Neural progenitor cell (in vitro differentiated cells): ENCODE results near the gene GNG12. TPM values are rescaled to one million over a fixed set of nuclear protein-coding genes. Genes with fewer than 3 reads are reported as not detected.

Experiments
- DNase-seq: peaks from one replicate; pipeline ENCODE4 v3.0.0-alpha.2; 2016; ENCODE audit warnings: low spot score
- H2AFZ ChIP-seq: fragments of 200-600 bp; sonication (generic); replicated peaks from 2 replicates; pipeline ENCODE4 v1.6.1; 2016; ENCODE audit warnings: antibody characterized with exemption
- H3F3A ChIP-seq: fragments of 200-600 bp; sonication (generic); 2 replicates; pipeline ENCODE4 v1.6.1; 2016; ENCODE audit warnings: antibody characterized with exemption, low read depth
- H3K27ac ChIP-seq: fragments of 200-600 bp; sonication (generic); 2 replicates; pipeline ENCODE4 v1.5.1; 2016; ENCODE audit warnings: mild to moderate bottlenecking
- H3K27me3 ChIP-seq: fragments of 200-600 bp; sonication (generic); 2 replicates; pipeline ENCODE4 v1.6.1; 2016; ENCODE audit warnings: mild to moderate bottlenecking, moderate library complexity
- H3K36me3 ChIP-seq: fragments of 200-600 bp; sonication (generic); 2 replicates; pipeline ENCODE4 v1.5.1; 2016
- H3K4me1 ChIP-seq: fragments of 200-600 bp; sonication (generic); 2 replicates; pipeline ENCODE4 v1.6.1; 2016; ENCODE audit warnings: mixed run types
- H3K4me2 ChIP-seq: fragments of 200-600 bp; sonication (generic); 2 replicates; pipeline ENCODE4 v1.6.1; 2016
- H3K4me3 ChIP-seq: fragments of 200-600 bp; sonication (generic); 2 replicates; pipeline ENCODE4 v1.5.1; 2016
- H3K79me2 ChIP-seq: fragments of 200-600 bp; sonication (generic); 2 replicates; pipeline ENCODE4 v1.6.1; 2016; ENCODE audit warnings: low read depth
- H3K9ac ChIP-seq: fragments of 200-600 bp; sonication (generic); 2 replicates; pipeline ENCODE4 v1.6.1; 2016
- H3K9me3 ChIP-seq: fragments of 200-600 bp; sonication (generic); 2 replicates; pipeline ENCODE4 v1.5.1; 2016; ENCODE audit warnings: low read depth
- H4K20me1 ChIP-seq: fragments of 200-600 bp; sonication (generic); 2 replicates; pipeline ENCODE4 v1.6.1; 2016; ENCODE audit warnings: low read depth
- H3K27ac Mint-ChIP-seq: 3 replicates; pipeline ENCODE4 v1.8.0; 2021; ENCODE audit warnings: mixed read lengths
- H3K27me3 Mint-ChIP-seq: 2 replicates; pipeline ENCODE4 v1.8.0; 2022; ENCODE audit warnings: low read depth, mild to moderate bottlenecking, inconsistent platforms, moderate library complexity, mixed read lengths; ENCODE audit not compliant: insufficient read depth
- H3K36me3 Mint-ChIP-seq: 3 replicates; pipeline ENCODE4 v1.8.0; 2021; ENCODE audit warnings: mixed read lengths
- H3K4me1 Mint-ChIP-seq: 3 replicates; pipeline ENCODE4 v1.8.0; 2021; ENCODE audit warnings: mixed read lengths
- H3K4me3 Mint-ChIP-seq: 3 replicates; pipeline ENCODE4 v1.8.0; 2021; ENCODE audit warnings: mild to moderate bottlenecking, moderate library complexity, mixed read lengths
- H3K9me3 Mint-ChIP-seq: 3 replicates; pipeline ENCODE4 v1.8.0; 2020; ENCODE audit warnings: mixed read lengths
- CTCF ChIP-seq: fragments of 200-600 bp; sonication (generic); IDR thresholded peaks from 2 replicates; pipeline ENCODE4 v1.5.1; 2017; ENCODE audit warnings: antibody characterized with exemption, mild to moderate bottlenecking
- EZH2 ChIP-seq: fragments of 200-600 bp; sonication (generic); IDR thresholded peaks from 2 replicates; pipeline ENCODE4 v1.6.1; 2017; ENCODE audit warnings: antibody characterized with exemption, mild to moderate bottlenecking, moderate library complexity
- EZH2phosphoT487 ChIP-seq: fragments of 200-600 bp; sonication (generic); IDR thresholded peaks from 2 replicates; pipeline ENCODE4 v1.6.1; 2017; ENCODE audit warnings: antibody characterized with exemption
- total RNA-seq: library from RNA; depleted of rRNA; stranded (reverse); fragments of >200 nt; gene quantifications from 2 replicates; pipeline ENCODE4 v1.2.3, GENCODE V29; 2015; ENCODE audit warnings: low replicate concordance

GNG12 gene
- total RNA-seq, 1 donor from 2014 or later, result 44.5 TPM

- Histone ChIP-seq H3K27ac (no peak overlapping the region), H3K36me3 (no peaks in the 10 kb centered on the region), H2AFZ (no peak overlapping the region), H3K4me3 (no peak overlapping the region), H4K20me1 (no peaks in the 10 kb centered on the region), H3K4me1 (peaks cover 32% of the 10 kb centered on the region), H3K9me3 (no peaks in the 10 kb centered on the region), H3F3A (peaks cover 12% of the 10 kb centered on the region), H3K27me3 (no peaks in the 10 kb centered on the region), H3K9ac (no peak overlapping the region), H3K4me2 (no peak overlapping the region), H3K79me2 (no peaks in the 10 kb centered on the region)
- TF ChIP-seq EZH2, result no peak
- TF ChIP-seq EZH2phosphoT487, result no peak
- no peak for TF ChIP-seq CTCF
- Mint-ChIP-seq H3K27ac (no peak overlapping the region), H3K27me3 (peaks cover 5% of the 10 kb centered on the region), H3K4me1 (peaks cover 34% of the 10 kb centered on the region), H3K36me3 (peaks cover 5% of the 10 kb centered on the region), H3K9me3 (no peaks in the 10 kb centered on the region), H3K4me3 (no peak overlapping the region)
- no peak for DNase-seq
Measured at GRCh38 chr1:67754526-67754920, 78.7 kb downstream of the GNG12 start.

- Histone ChIP-seq H3K27ac (peak overlapping the region; percentile 49), H3K9me3 (no peaks in the 10 kb centered on the region), H3K4me3 (no peak overlapping the region), H3F3A (peaks cover 17% of the 10 kb centered on the region), H3K36me3 (no peaks in the 10 kb centered on the region), H2AFZ (no peak overlapping the region), H3K4me1 (peaks cover 37% of the 10 kb centered on the region), H3K4me2 (no peak overlapping the region), H3K27me3 (no peaks in the 10 kb centered on the region), H4K20me1 (no peaks in the 10 kb centered on the region), H3K9ac (no peak overlapping the region), H3K79me2 (no peaks in the 10 kb centered on the region)
- Mint-ChIP-seq H3K36me3 (peaks cover 5% of the 10 kb centered on the region), H3K27me3 (peaks cover 5% of the 10 kb centered on the region), H3K4me1 (peaks cover 39% of the 10 kb centered on the region), H3K4me3 (no peak overlapping the region), H3K9me3 (no peaks in the 10 kb centered on the region), H3K27ac (peak overlapping the region; percentile 55)
- no peak for DNase-seq
- TF ChIP-seq EZH2, result no peak
- no peak for TF ChIP-seq CTCF
- TF ChIP-seq EZH2phosphoT487, result no peak
Measured at GRCh38 chr1:67753776-67754525, 79.3 kb downstream of the GNG12 start.

GRCh38 chr1:67752306-67752705, 81.0 kb downstream of the GNG12 start:
- H3K27me3 Mint-ChIP-seq, result peaks cover 4% of the 10 kb centered on the region
- Histone ChIP-seq H3K9ac (no peak overlapping the region), H4K20me1 (no peaks in the 10 kb centered on the region), H2AFZ (no peak overlapping the region), H3F3A (peaks cover 20% of the 10 kb centered on the region), H3K4me3 (no peak overlapping the region), H3K4me1 (peaks cover 53% of the 10 kb centered on the region), H3K36me3 (no peaks in the 10 kb centered on the region), H3K4me2 (no peak overlapping the region), H3K27ac (no peak overlapping the region), H3K27me3 (no peaks in the 10 kb centered on the region), H3K9me3 (no peaks in the 10 kb centered on the region), H3K79me2 (no peaks in the 10 kb centered on the region)
- DNase-seq, result no peak
- no peak overlapping the region for H3K4me3 Mint-ChIP-seq
- H3K27ac Mint-ChIP-seq, result no peak overlapping the region
- peaks cover 55% of the 10 kb centered on the region for H3K4me1 Mint-ChIP-seq
- TF ChIP-seq CTCF (no peak), EZH2 (no peak), EZH2phosphoT487 (no peak)
- no peaks in the 10 kb centered on the region for H3K9me3 Mint-ChIP-seq
- H3K36me3 Mint-ChIP-seq, result peaks cover 5% of the 10 kb centered on the region
